GM12872 (cell line): Measurements from ENCODE around the gene SAA4.

ENCODE experiments used
- TF ChIP-seq, protein P1 (sequence below): IDR thresholded peaks from 3 replicates; pipeline ENCODE4 v1.5.1; 2011; ENCODE audit warnings: low read depth, mild to moderate bottlenecking, low read length, moderate library complexity; ENCODE audit not compliant: insufficient read depth

Gene SAA4, protein sequence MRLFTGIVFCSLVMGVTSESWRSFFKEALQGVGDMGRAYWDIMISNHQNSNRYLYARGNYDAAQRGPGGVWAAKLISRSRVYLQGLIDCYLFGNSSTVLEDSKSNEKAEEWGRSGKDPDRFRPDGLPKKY

DNA sequence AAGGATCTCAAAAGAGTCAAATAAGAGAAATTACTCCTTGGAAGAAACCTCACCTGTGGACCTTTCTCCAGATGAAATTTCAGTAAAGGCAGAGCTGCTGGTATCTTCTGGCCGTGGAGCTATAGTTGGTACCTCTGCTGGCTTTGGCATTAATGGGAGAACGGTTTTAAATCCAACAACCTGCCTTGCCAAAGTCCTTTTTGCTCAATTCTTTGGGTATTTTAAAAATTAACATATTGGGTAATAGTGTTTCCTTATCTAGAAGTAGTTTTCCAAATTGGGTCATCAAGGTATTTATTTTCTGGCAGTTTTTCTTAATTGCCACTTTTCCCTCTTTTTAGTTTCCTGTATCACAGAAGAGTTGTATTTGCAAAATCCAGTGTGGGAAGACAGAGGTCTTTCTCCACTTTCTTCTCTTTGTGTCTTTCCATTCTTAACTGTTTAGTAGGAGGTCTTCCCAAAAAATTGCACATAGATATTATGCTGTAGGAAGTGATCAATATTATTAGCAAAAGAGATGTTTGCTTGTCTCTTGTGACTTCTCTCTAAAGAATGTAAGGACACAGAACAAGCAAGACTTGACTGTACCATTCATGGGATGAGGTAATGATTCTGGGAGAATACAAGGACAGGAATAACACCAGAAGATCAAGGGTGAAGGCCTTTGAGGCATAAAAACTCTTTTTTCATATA lies at the start of gene SAA4:
SAA4 (minus strand) TSS at position 139 of the 693 bp plus-strand sequence. CDS start 876 bp downstream, outside the sequence.
- TF ChIP-seq, protein P1, sequence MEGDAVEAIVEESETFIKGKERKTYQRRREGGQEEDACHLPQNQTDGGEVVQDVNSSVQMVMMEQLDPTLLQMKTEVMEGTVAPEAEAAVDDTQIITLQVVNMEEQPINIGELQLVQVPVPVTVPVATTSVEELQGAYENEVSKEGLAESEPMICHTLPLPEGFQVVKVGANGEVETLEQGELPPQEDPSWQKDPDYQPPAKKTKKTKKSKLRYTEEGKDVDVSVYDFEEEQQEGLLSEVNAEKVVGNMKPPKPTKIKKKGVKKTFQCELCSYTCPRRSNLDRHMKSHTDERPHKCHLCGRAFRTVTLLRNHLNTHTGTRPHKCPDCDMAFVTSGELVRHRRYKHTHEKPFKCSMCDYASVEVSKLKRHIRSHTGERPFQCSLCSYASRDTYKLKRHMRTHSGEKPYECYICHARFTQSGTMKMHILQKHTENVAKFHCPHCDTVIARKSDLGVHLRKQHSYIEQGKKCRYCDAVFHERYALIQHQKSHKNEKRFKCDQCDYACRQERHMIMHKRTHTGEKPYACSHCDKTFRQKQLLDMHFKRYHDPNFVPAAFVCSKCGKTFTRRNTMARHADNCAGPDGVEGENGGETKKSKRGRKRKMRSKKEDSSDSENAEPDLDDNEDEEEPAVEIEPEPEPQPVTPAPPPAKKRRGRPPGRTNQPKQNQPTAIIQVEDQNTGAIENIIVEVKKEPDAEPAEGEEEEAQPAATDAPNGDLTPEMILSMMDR, result no peak

- TF ChIP-seq, protein P1, result no peak
Measured at GRCh38 chr11:18285841-18286240, 49.2 kb upstream of the SAA4 start.

DNA sequence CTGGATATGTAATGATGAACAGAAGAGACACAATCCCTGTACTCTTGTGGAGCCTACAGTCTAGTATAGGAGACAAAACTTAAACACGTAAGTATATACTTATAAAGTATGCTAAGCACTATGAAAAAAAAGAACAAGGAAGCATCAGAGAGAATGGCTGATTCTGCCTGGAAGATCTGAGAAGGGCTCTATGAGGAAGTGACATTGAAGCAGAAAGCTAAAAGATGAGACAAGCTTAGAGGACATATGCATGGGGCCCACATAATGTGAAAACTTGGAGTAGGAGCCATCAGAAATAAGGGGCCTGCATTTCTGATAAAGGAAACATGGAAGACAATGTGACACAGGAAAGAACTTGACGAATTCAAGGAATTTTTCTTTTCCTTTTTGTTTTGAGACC lies 46.0 kb upstream of the SAA4 start:
- TF ChIP-seq, protein P1, result no peak

- TF ChIP-seq, protein P1, result no peak
Measured at GRCh38 chr11:18280438-18281045, 43.9 kb upstream of the SAA4 start.

DNA sequence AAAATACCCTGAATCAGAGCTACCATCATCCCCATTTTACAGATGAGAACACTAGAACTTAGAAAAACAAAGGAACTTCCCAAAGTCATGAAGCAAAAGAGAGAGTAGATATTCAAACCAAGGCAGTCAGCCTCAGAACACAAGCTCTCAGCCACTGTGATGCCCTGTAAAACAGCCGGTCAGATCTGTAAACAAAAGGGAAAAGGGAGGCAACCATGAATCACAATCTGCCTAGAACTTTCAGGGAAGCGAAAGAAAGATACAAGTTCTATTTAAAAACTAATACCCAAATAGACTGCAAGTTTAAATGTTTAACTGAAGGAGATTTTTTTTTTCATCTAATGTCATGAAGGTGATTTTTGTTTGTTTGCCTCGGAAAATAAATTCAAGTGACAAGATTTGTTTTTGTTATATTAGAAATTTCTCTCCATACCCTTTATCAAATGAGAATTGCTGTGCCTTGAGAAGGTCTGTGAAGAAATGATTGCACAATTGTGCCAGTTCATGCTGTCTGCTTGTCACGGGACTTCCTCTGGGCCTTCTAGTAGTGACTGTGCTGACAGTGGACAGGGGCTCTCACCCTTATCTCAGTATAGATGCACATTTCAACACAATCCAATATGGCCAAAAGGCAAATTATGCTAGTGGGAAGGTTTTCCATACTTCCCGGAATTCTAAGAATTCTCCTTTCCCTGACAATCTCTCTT lies 41.1 kb upstream of the SAA4 start:
- TF ChIP-seq, protein P1, result no peak

- TF ChIP-seq, protein P1, result no peak
Measured at GRCh38 chr11:18271206-18271605, 34.6 kb upstream of the SAA4 start.

DNA sequence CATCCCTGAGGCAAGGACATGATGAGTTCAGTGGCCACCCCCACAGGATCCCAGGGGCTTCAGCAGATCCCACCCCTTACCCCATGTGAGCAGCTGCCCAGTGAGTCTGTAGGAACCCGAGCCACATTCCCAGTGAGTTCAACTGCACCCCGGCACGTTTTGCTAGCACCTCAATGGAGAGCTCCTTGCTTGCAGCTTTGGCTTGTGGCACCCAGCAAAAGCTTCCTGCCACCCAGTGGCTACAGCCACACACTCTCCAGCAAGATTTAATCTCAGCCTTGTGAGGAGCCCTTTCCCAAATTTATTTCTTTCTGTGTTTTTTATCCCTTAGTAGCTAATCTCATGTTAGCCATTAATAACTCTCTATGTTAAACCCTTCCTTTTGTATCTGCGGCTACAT lies 33.5 kb upstream of the SAA4 start:
- TF ChIP-seq, protein P1, result no peak
